GM12878 (cell line): ENCODE measurements around the gene CAPN1.

Experiments
- POLR2A ChIP-seq: IDR thresholded peaks from 2 replicates; pipeline ENCODE4 v1.6.1; 2011; ENCODE audit warnings: low read depth, mild to moderate bottlenecking, low read length
- POLR2AphosphoS5 ChIP-seq: IDR thresholded peaks from 2 replicates; pipeline ENCODE4 v1.6.1; 2011; ENCODE audit warnings: mild to moderate bottlenecking, low read length, inconsistent platforms
- RBBP5 ChIP-seq: fragments of 200-600 bp; sonication (generic); conservative IDR thresholded peaks from 2 replicates; pipeline ENCODE4 v1.6.1; 2016
- RFX5 ChIP-seq: IDR thresholded peaks from 2 replicates; pipeline ENCODE4 v1.6.1; 2011; ENCODE audit warnings: low read depth, low read length, improper control_type of control experiment
- ZNF687 ChIP-seq: fragments of 450-650 bp; IDR thresholded peaks from 2 replicates; pipeline ENCODE4 v1.6.1; 2017; ENCODE audit warnings: mild to moderate bottlenecking, moderate library complexity

- TF ChIP-seq ZNF687 (no peak), RBBP5 (no peak), POLR2AphosphoS5 (no peak), RFX5 (no peak), POLR2A (no peak)
These were observed 30.6 kb downstream of the CAPN1 start for GRCh38 chr11:65212226-65212801.
